NCI-H2171 (cell line): Measurements from ENCODE around the gene SRA1.
A peak's percentile ranks its signal among the peaks of the same experiment; 100 is the strongest.
"Not testable (repeated sequence)": the region's sequence is repeated elsewhere in the genome, so short reads cannot be mapped to it uniquely, and the experiment has no call there.

Experiments used
- DNase-seq: peaks from one replicate; lab custom pipeline; 2025; lab: John Stamatoyannopoulos, UW

The SRA1 gene

GRCh38 chr5:140557136-140557805 lies at the start of gene SRA1:
SRA1 (minus strand) TSS chr5:140557473; CDS start chr5:140557452, 21 bp downstream.
- DNase-seq: peak; percentile 65

GRCh38 chr5:140607031-140607430 lies 49.8 kb upstream of the SRA1 start:
- DNase-seq: no peak

GRCh38 chr5:140605879-140606278 lies 48.6 kb upstream of the SRA1 start:
- no peak for DNase-seq

- DNase-seq: no peak
These were observed 46.5 kb upstream of the SRA1 start for GRCh38 chr5:140603734-140604133.

- DNase-seq: not testable (repeated sequence)
These were observed 46.1 kb upstream of the SRA1 start for GRCh38 chr5:140603446-140603698.

GRCh38 chr5:140602147-140602546 lies 44.9 kb upstream of the SRA1 start:
- DNase-seq: no peak

GRCh38 chr5:140600096-140600495 lies 42.8 kb upstream of the SRA1 start:
- DNase-seq: no peak

- DNase-seq: no peak
These were observed 41.6 kb upstream of the SRA1 start for GRCh38 chr5:140598836-140599235.

- DNase-seq: no peak
These were observed 39.1 kb upstream of the SRA1 start for GRCh38 chr5:140596321-140596741.

GRCh38 chr5:140595538-140596300 lies 38.4 kb upstream of the SRA1 start:
- DNase-seq: peak; percentile 8

GRCh38 chr5:140594169-140594568 lies 36.9 kb upstream of the SRA1 start:
- DNase-seq: no peak

GRCh38 chr5:140593070-140593469 lies 35.8 kb upstream of the SRA1 start:
- not testable (repeated sequence) for DNase-seq

GRCh38 chr5:140591747-140592372 lies 34.6 kb upstream of the SRA1 start:
- no peak for DNase-seq

- DNase-seq: no peak
These were observed 33.6 kb upstream of the SRA1 start for GRCh38 chr5:140590861-140591260.

GRCh38 chr5:140588311-140589070 lies 31.2 kb upstream of the SRA1 start:
- no peak for DNase-seq

GRCh38 chr5:140587495-140587894 lies 30.2 kb upstream of the SRA1 start:
- no peak for DNase-seq

- DNase-seq: not testable (repeated sequence)
These were observed 22.0 kb upstream of the SRA1 start for GRCh38 chr5:140579188-140579747.

- DNase-seq: no peak
These were observed 19.5 kb upstream of the SRA1 start for GRCh38 chr5:140576776-140577201.

- DNase-seq: no peak
These were observed 18.0 kb upstream of the SRA1 start for GRCh38 chr5:140575309-140575708.

GRCh38 chr5:140574165-140574564 lies 16.9 kb upstream of the SRA1 start:
- DNase-seq: no peak

GRCh38 chr5:140573683-140574082 lies 16.4 kb upstream of the SRA1 start:
- DNase-seq: no peak

- no peak for DNase-seq
These were observed 13.8 kb upstream of the SRA1 start for GRCh38 chr5:140571105-140571504.
